Sigmoid colon (tissue), 7 donors: ENCODE measurements around the gene MID1. TPM values are rescaled to one million over a fixed set of nuclear protein-coding genes. Genes with fewer than 3 reads are reported as not detected.

Source experiments
- DNase-seq: peaks from one replicate; pipeline ENCODE4 v3.0.0-alpha.2; 2019
- H3K27ac ChIP-seq, 4 donors: fragments of 200-600 bp; sonication (generic); one replicate each; pipeline ENCODE4 v1.5.1; 2016 to 2019; ENCODE audit warnings: mild to moderate bottlenecking in 1 of 4
- H3K27me3 ChIP-seq, 3 donors: fragments of 200-600 bp; sonication (generic); one replicate each; pipeline ENCODE4 v1.5.1; 2019; ENCODE audit warnings: mild to moderate bottlenecking in 1 of 3
- H3K36me3 ChIP-seq, 4 donors: fragments of 200-600 bp; sonication (generic); one replicate each; pipeline ENCODE4 v1.5.1; 2016 to 2019
- H3K4me1 ChIP-seq, 4 donors: fragments of 200-600 bp; sonication (generic); one replicate each; pipeline ENCODE4 v1.5.1; 2017 to 2019
- H3K4me3 ChIP-seq, 4 donors: fragments of 200-600 bp; sonication (generic); one replicate each; pipeline ENCODE4 v1.5.1; 2017 to 2019; ENCODE audit warnings: mild to moderate bottlenecking in 2 of 4, moderate library complexity in 1 of 4
- H3K9me3 ChIP-seq, 4 donors: fragments of 200-600 bp in 3 of 4; sonication (generic) in 3 of 4; one replicate each; pipeline versions ENCODE4 v1.5.1 to v1.6.1; 2013 to 2019
- CTCF ChIP-seq, 4 experiments: fragments of 450-650 bp in 3 of 4; fragments of 200-600 bp in 1 of 4; IDR thresholded peaks; one replicate each; pipeline ENCODE4 v1.5.1; 2016 to 2019; ENCODE audit warnings: antibody characterized with exemption in 4 of 4, mild to moderate bottlenecking in 3 of 4, moderate library complexity in 2 of 4
- EP300 ChIP-seq, 4 donors: sonication (generic); formaldehyde crosslinking; IDR thresholded peaks; one replicate each; pipeline ENCODE4 v1.6.1; 2017; ENCODE audit warnings: antibody characterized with exemption in 4 of 4
- POLR2A ChIP-seq, 2 donors: fragments of 450-650 bp; IDR thresholded peaks; one replicate each; pipeline ENCODE4 v1.6.1; 2016; ENCODE audit warnings: antibody characterized with exemption in 2 of 2, mild to moderate bottlenecking in 2 of 2, moderate library complexity in 2 of 2
- POLR2AphosphoS5 ChIP-seq, 4 donors: sonication (generic); formaldehyde crosslinking; IDR thresholded peaks; one replicate each; pipeline ENCODE4 v1.6.1; 2017; ENCODE audit warnings: antibody characterized with exemption in 4 of 4
- WGBS, 2 donors: extraction: QIAGEN DNeasy Blood & Tissue Kit; methylation state at CpG; one replicate each; pipeline ENCODE4 v1.1.7; 2013; 5-methylcytosine and 5-hydroxymethylcytosine counted together
- intact Hi-C: fragments of 100-400 bp; cut with DNase I; formaldehyde crosslinking; loops from one replicate; pipeline ENCODE4 v1.15.1; 2023
- polyA plus RNA-seq, 3 donors: library from polyadenylated mRNA; stranded (reverse); fragments of 200-250 nt; gene quantifications; one replicate each; pipeline ENCODE4 v1.2.3, GENCODE V29; 2013
- total RNA-seq, 4 donors: library from RNA; depleted of rRNA; stranded (reverse); fragments of >200 nt; gene quantifications; one replicate each; pipeline ENCODE4 v1.1.0, GENCODE V29; 2016
- donor health status: healthy with polysubstance abuse.
- donor health status: Bipolar disorder and iron deficiency.
- donor health status: healthy.

The MID1 gene
- total and polyA plus RNA-seq, 7 donors: 3.2 to 77.5 (median 34.6) TPM

GRCh38 chrX:10447564-10448214 is 172.7 kb downstream of the MID1 start:
- H3K9me3 ChIP-seq: no peaks in the 10 kb centered on the region
- intact Hi-C loops: no loop called here
- H3K27ac ChIP-seq: peak overlapping the region in 1 of 4 donors; percentile 1

GRCh38 chrX:10444204-10444603 is 176.2 kb downstream of the MID1 start:
- Histone ChIP-seq H3K4me1 (no peaks in the 10 kb centered on the region), H3K27me3 (no peaks in the 10 kb centered on the region), H3K4me3 (no peak overlapping the region), H3K9me3 (no peaks in the 10 kb centered on the region), H3K27ac (no peak overlapping the region), H3K36me3 (peaks cover 0 to under 1% (median 0%) of the 10 kb centered on the region in 4 donors)
- intact Hi-C loops: no loop called here
- TF ChIP-seq EP300 (IDR thresholded peaks at IDR 0.05): no peak
- TF ChIP-seq POLR2AphosphoS5 (IDR thresholded peaks at IDR 0.05): no peak
- TF ChIP-seq POLR2A (IDR thresholded peaks at IDR 0.05): no peak
- TF ChIP-seq CTCF (IDR thresholded peaks at IDR 0.05): no peak
- no peak for DNase-seq
- 85 to 90% methylated on average over 2 of the region's 2 CpGs for WGBS, 2 donors

More at GRCh38 chrX:10447564-10448214, 172.7 kb downstream of the MID1 start:
- WGBS, 2 donors: 67 to 76% methylated on average over 4 of the region's 4 CpGs
- H3K4me3 ChIP-seq: no peak overlapping the region
- no peaks in the 10 kb centered on the region for H3K27me3 ChIP-seq
- H3K4me1 ChIP-seq: peaks cover 0 to 4% (median 0%) of the 10 kb centered on the region in 4 donors
- peaks cover 0 to 11% (median 0%) of the 10 kb centered on the region in 4 donors for H3K36me3 ChIP-seq
- DNase-seq: no peak
- no peak for TF ChIP-seq POLR2A (IDR thresholded peaks at IDR 0.05)
- no peak for TF ChIP-seq EP300 (IDR thresholded peaks at IDR 0.05)
- TF ChIP-seq CTCF (IDR thresholded peaks at IDR 0.05): no peak

GRCh38 chrX:10441464-10441863 is 178.9 kb downstream of the MID1 start:
- no peak for DNase-seq
- intact Hi-C loops: no loop called here
- Histone ChIP-seq H3K4me3 (no peak overlapping the region), H3K27me3 (no peaks in the 10 kb centered on the region), H3K36me3 (no peaks in the 10 kb centered on the region), H3K4me1 (no peaks in the 10 kb centered on the region), H3K9me3 (no peaks in the 10 kb centered on the region), H3K27ac (no peak overlapping the region)
- 73 to 79% methylated on average over 1 of the region's 1 CpG for WGBS, 2 donors
- TF ChIP-seq EP300 (IDR thresholded peaks at IDR 0.05) (no peak), CTCF (IDR thresholded peaks at IDR 0.05) (no peak), POLR2A (IDR thresholded peaks at IDR 0.05) (no peak), POLR2AphosphoS5 (IDR thresholded peaks at IDR 0.05) (no peak)

GRCh38 chrX:10433296-10433965 is 187.0 kb downstream of the MID1 start:
- no peak for DNase-seq
- Histone ChIP-seq H3K27me3 (no peaks in the 10 kb centered on the region), H3K4me3 (no peak overlapping the region), H3K27ac (no peak overlapping the region), H3K36me3 (no peaks in the 10 kb centered on the region), H3K4me1 (no peaks in the 10 kb centered on the region), H3K9me3 (no peaks in the 10 kb centered on the region)
- intact Hi-C loops: no loop called here
- TF ChIP-seq EP300 (IDR thresholded peaks at IDR 0.05) (no peak), POLR2AphosphoS5 (IDR thresholded peaks at IDR 0.05) (no peak), POLR2A (IDR thresholded peaks at IDR 0.05) (no peak), CTCF (IDR thresholded peaks at IDR 0.05) (no peak)
- 69 to 84% methylated on average over 8 of the region's 8 CpGs for WGBS, 2 donors
